Activated CD4-positive, alpha-beta memory T cell treated with anti-CD3 and anti-CD28 coated beads for 36 hours (primary cell): ENCODE results near the gene SLC17A8. TPM values are rescaled to one million over a fixed set of nuclear protein-coding genes. Genes with fewer than 3 reads are reported as not detected.
"Not testable (repeated sequence)": the region's sequence is repeated elsewhere in the genome, so short reads cannot be mapped to it uniquely, and the experiment has no call there.

ENCODE experiments used
- CTCF ChIA-PET: fragments of 350-600 bp; sonication (Branson Sonifier 250); formaldehyde crosslinking; loops from one replicate; lab custom pipeline; 2021; ENCODE audit warnings: antibody characterized with exemption, inconsistent platforms; lab: Charles Lee
- POLR2A ChIA-PET: fragments of 350-600 bp; sonication (Branson Sonifier 250); formaldehyde crosslinking; loops from one replicate; lab custom pipeline; 2021; ENCODE audit warnings: antibody characterized with exemption; lab: Charles Lee
- DNase-seq: peaks from one replicate; pipeline ENCODE4 v3.0.0-alpha.2; 2020
- H3K27ac Mint-ChIP-seq: one replicate; pipeline ENCODE4 v1.8.0; 2021; ENCODE audit warnings: mixed read lengths
- H3K27me3 Mint-ChIP-seq: one replicate; pipeline ENCODE4 v1.8.0; 2021; ENCODE audit warnings: mixed read lengths
- H3K36me3 Mint-ChIP-seq: one replicate; pipeline ENCODE4 v1.8.0; 2021; ENCODE audit warnings: mixed read lengths
- H3K4me1 Mint-ChIP-seq: one replicate; pipeline ENCODE4 v1.8.0; 2021; ENCODE audit warnings: low read depth, mixed read lengths
- H3K4me3 Mint-ChIP-seq: one replicate; pipeline ENCODE4 v1.8.0; 2021; ENCODE audit warnings: mild to moderate bottlenecking, mixed read lengths
- H3K9me3 Mint-ChIP-seq: one replicate; pipeline ENCODE4 v1.8.0; 2021; ENCODE audit warnings: mixed read lengths
- intact Hi-C: fragments of 100-400 bp; cut with micrococcal nuclease; formaldehyde crosslinking; loops from one replicate; pipeline ENCODE4 v1.15.1; 2023
- total RNA-seq, 2 experiments: library from RNA; stranded (reverse); gene quantifications; one replicate each; pipeline ENCODE4 v1.2.3, GENCODE V29; 2021

Gene SLC17A8
- total RNA-seq: not detected

DNA sequence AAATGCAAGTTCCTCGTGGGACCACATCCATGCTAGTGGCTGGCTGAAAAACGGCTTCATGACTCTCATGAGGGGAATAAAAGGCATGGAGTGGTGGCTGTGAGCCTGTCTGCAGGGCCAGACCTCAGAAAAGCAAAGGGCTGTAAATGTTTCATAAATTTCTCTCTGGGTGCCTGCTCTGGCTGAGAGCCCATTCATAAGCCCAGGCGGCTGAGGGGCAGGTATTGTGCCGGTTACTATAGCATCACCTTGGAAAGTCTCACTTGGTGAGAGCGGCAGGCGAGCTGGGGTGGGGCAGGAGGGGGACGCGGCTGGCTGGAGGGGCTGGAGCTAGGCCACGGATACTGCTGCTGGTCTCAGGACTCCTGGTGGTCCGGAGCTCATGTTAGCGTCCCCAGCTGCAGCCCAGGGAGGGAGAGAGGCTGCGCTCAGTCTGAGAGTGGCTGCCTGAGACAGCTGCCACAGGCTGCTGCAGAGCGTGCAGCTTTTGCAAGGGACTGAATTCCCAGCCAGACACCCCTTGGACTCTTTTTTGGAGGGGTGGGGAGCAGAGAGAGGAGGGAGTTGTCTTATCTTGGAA, at the start of gene SLC17A8:
Gene SLC17A8, plus strand, starts transcription at position 431 of the 580 bp plus-strand sequence. CDS start 318 bp downstream, outside the sequence.
- H3K4me1 Mint-ChIP-seq: no peaks in the 10 kb centered on the region
- H3K4me3 Mint-ChIP-seq: no peak within 1 kb of the TSS
- ChIA-PET CTCF (no interaction called here), POLR2A (no interaction called here)
- intact Hi-C loops: no loop called here
- H3K27ac Mint-ChIP-seq: no peak within 1 kb of the TSS
- no peak for DNase-seq
- peaks cover 20% of the 10 kb centered on the region for H3K27me3 Mint-ChIP-seq
- no peaks in the 10 kb centered on the region for H3K36me3 Mint-ChIP-seq
- no peaks in the 10 kb centered on the region for H3K9me3 Mint-ChIP-seq

GRCh38 chr12:100308138-100308537, 48.7 kb upstream of the SLC17A8 start:
- H3K27ac Mint-ChIP-seq, POLR2A ChIA-PET: not testable (repeated sequence)
- peaks cover 38% of the 10 kb centered on the region for H3K36me3 Mint-ChIP-seq

DNA sequence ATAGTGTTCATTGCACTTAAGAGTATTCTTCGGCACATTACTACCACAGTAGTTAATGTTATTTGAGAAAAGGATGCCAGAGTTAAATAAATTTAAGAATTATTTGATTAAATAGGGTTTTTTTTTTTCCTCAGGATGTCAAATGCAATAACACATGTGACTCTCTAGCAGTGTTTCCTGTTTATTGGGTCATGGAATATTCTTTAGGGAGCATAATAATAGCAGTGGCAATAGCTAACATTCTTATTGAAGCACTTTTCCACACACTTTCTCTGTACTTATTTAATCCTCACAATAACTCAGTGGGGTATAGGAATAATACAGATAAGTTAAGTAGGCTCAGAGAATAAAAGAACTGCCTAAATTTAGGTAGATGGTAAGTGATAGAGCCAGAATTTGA, 45.6 kb upstream of the SLC17A8 start:
- no peak for DNase-seq
- H3K36me3 Mint-ChIP-seq: peaks cover 15% of the 10 kb centered on the region
- H3K27me3 Mint-ChIP-seq: no peaks in the 10 kb centered on the region
- H3K27ac Mint-ChIP-seq: no peak overlapping the region
- H3K9me3 Mint-ChIP-seq: peaks cover 5% of the 10 kb centered on the region
- intact Hi-C loops: no loop called here
- no peak overlapping the region for H3K4me3 Mint-ChIP-seq
- no peaks in the 10 kb centered on the region for H3K4me1 Mint-ChIP-seq
- POLR2A ChIA-PET: no interaction called here
- CTCF ChIA-PET: no interaction called here

More at GRCh38 chr12:100308138-100308537, 48.7 kb upstream of the SLC17A8 start:
- H3K9me3 Mint-ChIP-seq: peaks cover 17% of the 10 kb centered on the region
- DNase-seq, CTCF ChIA-PET, intact Hi-C loops, H3K4me3 Mint-ChIP-seq, H3K27me3 Mint-ChIP-seq, H3K4me1 Mint-ChIP-seq: not testable (repeated sequence)

GRCh38 chr12:100317371-100317770, 39.5 kb upstream of the SLC17A8 start:
- DNase-seq: no peak
- Mint-ChIP-seq H3K4me1 (no peaks in the 10 kb centered on the region), H3K27ac (no peak overlapping the region), H3K36me3 (peaks cover 20% of the 10 kb centered on the region), H3K4me3 (no peak overlapping the region), H3K9me3 (no peaks in the 10 kb centered on the region), H3K27me3 (no peaks in the 10 kb centered on the region)
- intact Hi-C loops: no loop called here
- ChIA-PET POLR2A (no interaction called here), CTCF (no interaction called here)

GRCh38 chr12:100324498-100324897, 32.4 kb upstream of the SLC17A8 start:
- CTCF ChIA-PET: no interaction called here
- DNase-seq: no peak
- H3K4me3 Mint-ChIP-seq: no peak overlapping the region
- intact Hi-C loops: no loop called here
- peaks cover 2% of the 10 kb centered on the region for H3K4me1 Mint-ChIP-seq
- peaks cover 25% of the 10 kb centered on the region for H3K36me3 Mint-ChIP-seq
- no peak overlapping the region for H3K27ac Mint-ChIP-seq
- no peaks in the 10 kb centered on the region for H3K9me3 Mint-ChIP-seq
- POLR2A ChIA-PET: no interaction called here
- no peaks in the 10 kb centered on the region for H3K27me3 Mint-ChIP-seq

GRCh38 chr12:100326208-100326607, 30.7 kb upstream of the SLC17A8 start:
- Mint-ChIP-seq H3K9me3 (no peaks in the 10 kb centered on the region), H3K27me3 (no peaks in the 10 kb centered on the region), H3K27ac (no peak overlapping the region), H3K4me1 (peaks cover 5% of the 10 kb centered on the region), H3K4me3 (no peak overlapping the region), H3K36me3 (peaks cover 28% of the 10 kb centered on the region)
- ChIA-PET CTCF (no interaction called here), POLR2A (no interaction called here)
- DNase-seq: no peak
- intact Hi-C loops: no loop called here

DNA sequence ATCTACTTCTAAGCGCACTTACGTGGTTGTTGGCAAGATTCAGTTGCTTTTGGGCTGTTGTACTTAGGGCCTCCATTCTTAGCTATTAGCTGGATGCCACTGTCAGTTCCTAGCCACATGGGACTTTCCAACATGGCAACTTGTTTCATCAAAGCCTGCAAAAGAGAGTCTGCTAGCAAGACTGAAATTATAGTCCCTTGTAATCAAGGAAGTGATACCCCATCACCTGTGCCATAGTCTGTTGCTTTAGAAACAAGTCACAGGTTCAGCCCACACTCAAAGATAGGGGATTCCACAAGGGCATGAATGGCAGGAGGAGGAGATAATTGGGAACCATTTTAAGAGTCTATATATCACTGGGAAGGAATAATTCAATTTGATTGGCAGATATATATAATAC, 27.1 kb upstream of the SLC17A8 start:
- ChIA-PET CTCF (no interaction called here), POLR2A (no interaction called here)
- peaks cover 31% of the 10 kb centered on the region for H3K36me3 Mint-ChIP-seq
- H3K4me1 Mint-ChIP-seq: peaks cover 5% of the 10 kb centered on the region
- no peak overlapping the region for H3K4me3 Mint-ChIP-seq
- H3K9me3 Mint-ChIP-seq: no peaks in the 10 kb centered on the region
- H3K27me3 Mint-ChIP-seq: no peaks in the 10 kb centered on the region
- H3K27ac Mint-ChIP-seq: no peak overlapping the region
- no peak for DNase-seq
- intact Hi-C loops: no loop called here

DNA sequence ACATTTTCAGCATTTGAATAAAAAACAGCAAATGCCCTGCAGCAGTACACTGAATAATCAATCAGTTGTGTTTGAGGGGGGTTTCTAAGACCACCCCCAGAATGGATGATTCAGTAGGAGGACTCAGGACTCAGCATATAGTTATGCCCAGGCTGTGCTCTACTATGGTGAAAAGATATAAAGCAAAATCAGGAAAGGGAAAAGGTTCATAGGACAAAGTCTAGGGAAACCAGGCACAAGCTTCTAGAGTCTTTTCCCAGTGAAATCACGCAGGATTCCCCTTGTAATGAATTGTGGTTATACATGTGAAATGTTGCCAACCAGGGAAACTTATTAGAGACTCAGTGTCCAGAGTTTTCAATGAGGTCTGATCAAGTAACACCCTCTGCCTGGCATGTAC, 25.0 kb upstream of the SLC17A8 start:
- no peaks in the 10 kb centered on the region for H3K27me3 Mint-ChIP-seq
- intact Hi-C loops: no loop called here
- no peak overlapping the region for H3K4me3 Mint-ChIP-seq
- no peak overlapping the region for H3K27ac Mint-ChIP-seq
- H3K9me3 Mint-ChIP-seq: no peaks in the 10 kb centered on the region
- peaks cover 5% of the 10 kb centered on the region for H3K4me1 Mint-ChIP-seq
- ChIA-PET POLR2A (interaction anchor here (0.6 kb wide), 1 partner anchor 468 kb away, joined by 3 read pairs; no protein-coding TSS in a partner anchor), CTCF (no interaction called here)
- peaks cover 46% of the 10 kb centered on the region for H3K36me3 Mint-ChIP-seq
- no peak for DNase-seq

GRCh38 chr12:100332852-100333251, 24.0 kb upstream of the SLC17A8 start:
- DNase-seq: no peak
- intact Hi-C loops: no loop called here
- Mint-ChIP-seq H3K27ac (no peak overlapping the region), H3K27me3 (no peaks in the 10 kb centered on the region), H3K4me3 (no peak overlapping the region), H3K4me1 (peaks cover 5% of the 10 kb centered on the region), H3K36me3 (peaks cover 44% of the 10 kb centered on the region), H3K9me3 (no peaks in the 10 kb centered on the region)
- ChIA-PET POLR2A (no interaction called here), CTCF (no interaction called here)

GRCh38 chr12:100337299-100337698, 19.6 kb upstream of the SLC17A8 start:
- intact Hi-C loops: no loop called here
- H3K36me3 Mint-ChIP-seq: peaks cover 34% of the 10 kb centered on the region
- no peaks in the 10 kb centered on the region for H3K27me3 Mint-ChIP-seq
- H3K9me3 Mint-ChIP-seq: no peaks in the 10 kb centered on the region
- DNase-seq: no peak
- POLR2A ChIA-PET: no interaction called here
- CTCF ChIA-PET: no interaction called here
- H3K4me3 Mint-ChIP-seq: no peak overlapping the region
- H3K27ac Mint-ChIP-seq: no peak overlapping the region
- H3K4me1 Mint-ChIP-seq: no peaks in the 10 kb centered on the region

GRCh38 chr12:100337727-100338126, 19.1 kb upstream of the SLC17A8 start:
- Mint-ChIP-seq H3K27ac (no peak overlapping the region), H3K4me3 (no peak overlapping the region), H3K36me3 (peaks cover 37% of the 10 kb centered on the region), H3K27me3 (no peaks in the 10 kb centered on the region), H3K4me1 (no peaks in the 10 kb centered on the region), H3K9me3 (peaks cover 2% of the 10 kb centered on the region)
- DNase-seq: no peak
- intact Hi-C loops: no loop called here
- ChIA-PET POLR2A (no interaction called here), CTCF (interaction anchor here (0.6 kb wide), 1 partner anchor 67 kb away, joined by 4 read pairs; no protein-coding TSS in a partner anchor)

- Mint-ChIP-seq H3K4me3 (no peak overlapping the region), H3K27me3 (no peaks in the 10 kb centered on the region), H3K27ac (no peak overlapping the region), H3K36me3 (peaks cover 34% of the 10 kb centered on the region), H3K9me3 (peaks cover 4% of the 10 kb centered on the region), H3K4me1 (no peaks in the 10 kb centered on the region)
- intact Hi-C loops: no loop called here
- ChIA-PET POLR2A (no interaction called here), CTCF (no interaction called here)
- no peak for DNase-seq
Measured at GRCh38 chr12:100339071-100339470, 17.8 kb upstream of the SLC17A8 start.

GRCh38 chr12:100342897-100343296, 14.0 kb upstream of the SLC17A8 start:
- H3K27me3 Mint-ChIP-seq, H3K27ac Mint-ChIP-seq, DNase-seq, H3K9me3 Mint-ChIP-seq, H3K4me1 Mint-ChIP-seq, H3K4me3 Mint-ChIP-seq, intact Hi-C loops, POLR2A ChIA-PET, CTCF ChIA-PET: not testable (repeated sequence)
- H3K36me3 Mint-ChIP-seq: peaks cover 16% of the 10 kb centered on the region
